T-cell (primary cell): Measurements from ENCODE around the gene LAMA5. TPM values are rescaled to one million over a fixed set of nuclear protein-coding genes. Genes with fewer than 3 reads are reported as not detected.

ENCODE experiments used
- ATAC-seq, 4 experiments: fragments of 200-7000 bp in 3 of 4; fragments of 150-1000 bp in 1 of 4; cut with Tn5 transposase; replicated peaks in 1 of 4; 1 replicate in 3 of 4; 2 replicates in 1 of 4; pipeline ENCODE4 v1.10.0; 2021; ENCODE audit warnings: moderate library complexity in 3 of 4, mild to moderate bottlenecking in 2 of 4, moderate number of reproducible peaks in 1 of 4
- CTCF ChIA-PET, 2 donors: fragments of 300-600 bp; sonication (Branson Sonifier 250); formaldehyde crosslinking; loops; one replicate each; lab custom pipeline; 2022; ENCODE audit warnings: antibody characterized with exemption in 2 of 2; lab: Charles Lee
- POLR2A ChIA-PET, 2 donors: fragments of 300-600 bp; sonication (Branson Sonifier 250); formaldehyde crosslinking; loops; one replicate each; lab custom pipeline; 2022; ENCODE audit warnings: antibody characterized with exemption in 2 of 2; lab: Charles Lee
- DNase-seq, 35 experiments: peaks; one replicate each; pipeline versions ENCODE4 v3.0.0 to v3.0.0-alpha.2; 2013 to 2023
- H3K27ac ChIP-seq: one replicate; pipeline ENCODE4 v1.5.1; 2013; ENCODE audit warnings: low read length
- H3K27me3 ChIP-seq, 2 experiments: replicated peaks in 1 of 2; 1 replicate in 1 of 2; 2 replicates in 1 of 2; pipeline versions ENCODE4 v1.6.1 to v1.7.0; 2013; ENCODE audit warnings: low read length in 1 of 2, mixed read lengths in 1 of 2; ENCODE audit not compliant: control insufficient read depth in 2 of 2, insufficient read depth in 2 of 2; ENCODE audit errors: extremely low read depth in 1 of 2
- H3K36me3 ChIP-seq, 2 donors: 1 replicate in 1 of 2; 2 replicates in 1 of 2; pipeline versions ENCODE4 v1.6.1 to v1.7.0; 2013; ENCODE audit warnings: low read length in 1 of 2; ENCODE audit not compliant: control insufficient read depth in 2 of 2, insufficient read depth in 1 of 2; ENCODE audit errors: extremely low read depth in 1 of 2
- H3K4me1 ChIP-seq, 2 experiments: 1 replicate in 1 of 2; 2 replicates in 1 of 2; pipeline versions ENCODE4 v1.6.1 to v1.7.0; 2013; ENCODE audit warnings: low read length in 2 of 2, mixed read lengths in 1 of 2; ENCODE audit not compliant: insufficient read depth in 2 of 2, control insufficient read depth in 1 of 2; ENCODE audit errors: extremely low read depth in 1 of 2
- H3K4me3 ChIP-seq, 2 donors: 1 replicate in 1 of 2; 2 replicates in 1 of 2; pipeline versions ENCODE4 v1.5.1 to v1.7.0; 2013; ENCODE audit warnings: mild to moderate bottlenecking in 2 of 2, low read length in 1 of 2, moderate library complexity in 1 of 2; ENCODE audit not compliant: control insufficient read depth in 1 of 2; ENCODE audit errors: extremely low read depth in 1 of 2
- H3K9me3 ChIP-seq: 2 replicates; pipeline ENCODE4 v1.7.0; 2013
- H3K27ac Mint-ChIP-seq, 2 donors: one replicate each; pipeline ENCODE4 v1.8.0; 2020 to 2021; ENCODE audit warnings: mild to moderate bottlenecking in 2 of 2, mixed read lengths in 2 of 2
- H3K27me3 Mint-ChIP-seq, 2 donors: one replicate each; pipeline ENCODE4 v1.8.0; 2021 to 2022; ENCODE audit warnings: mixed read lengths in 2 of 2
- H3K36me3 Mint-ChIP-seq: one replicate; pipeline ENCODE4 v1.8.0; 2021; ENCODE audit warnings: mixed read lengths
- H3K4me1 Mint-ChIP-seq, 3 donors: one replicate each; pipeline ENCODE4 v1.8.0; 2020 to 2022; ENCODE audit warnings: mixed read lengths in 3 of 3, mild to moderate bottlenecking in 1 of 3
- H3K4me3 Mint-ChIP-seq, 3 donors: one replicate each; pipeline ENCODE4 v1.8.0; 2020 to 2022; ENCODE audit warnings: mild to moderate bottlenecking in 3 of 3, mixed read lengths in 3 of 3, moderate library complexity in 3 of 3
- H3K9me3 Mint-ChIP-seq, 3 donors: one replicate each; pipeline ENCODE4 v1.8.0; 2020 to 2022; ENCODE audit warnings: mixed read lengths in 3 of 3
- WGBS: methylation state at CpG from one replicate; pipeline ENCODE4 v1.1.5; 2013; ENCODE audit warnings: missing lambda C conversion rate; ENCODE audit not compliant: insufficient coverage; 5-methylcytosine and 5-hydroxymethylcytosine counted together
- total RNA-seq, 35 experiments: library from RNA in 6 of 35; stranded (reverse) in 6 of 35; fragments of 120-200 nt in 1 of 35; gene quantifications; one replicate each; pipeline versions ENCODE4 v1.2.1 to v1.2.4 and lab custom pipeline; 2013 to 2026

Gene LAMA5
- total RNA-seq, 5 donors from 2014 or later (not counting 1 experiment from before 2014, with no cell fraction given): 0.48 to 4.3 (median 3.0) TPM

DNA sequence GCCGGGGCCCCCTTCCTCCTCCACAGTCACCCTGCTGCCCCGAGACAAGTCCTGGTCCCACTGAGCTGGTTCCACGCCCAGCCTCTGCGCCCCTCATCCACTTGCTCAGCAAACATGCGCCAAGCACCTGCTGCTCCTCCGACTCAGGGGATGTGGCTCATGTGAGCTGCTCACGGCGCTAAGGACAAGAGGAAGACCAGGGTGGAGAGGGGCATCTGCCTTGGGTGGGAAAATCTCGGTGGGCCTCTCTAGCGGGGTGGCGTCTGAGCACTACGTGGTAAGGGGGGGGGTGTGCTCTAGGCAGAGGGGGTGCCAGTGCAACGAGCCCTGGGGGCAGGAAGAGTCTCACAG, 4.5 kb downstream of the LAMA5 start:
- no peak overlapping the region for H3K27ac Mint-ChIP-seq
- ATAC-seq (no peak), DNase-seq (no peak)
- H3K4me1 Mint-ChIP-seq: peaks cover 0 to under 1% (median 0%) of the 10 kb centered on the region in 3 donors
- H3K36me3 Mint-ChIP-seq: no peaks in the 10 kb centered on the region
- peaks cover 16 to 28% of the 10 kb centered on the region in 2 donors for H3K27me3 Mint-ChIP-seq
- POLR2A ChIA-PET: no interaction called here
- no peak overlapping the region for H3K4me3 Mint-ChIP-seq
- Histone ChIP-seq H3K4me1 (peaks cover 0 to 13% of the 10 kb centered on the region in 2 experiments), H3K4me3 (no peak overlapping the region), H3K27me3 (peaks cover 6 to 77% of the 10 kb centered on the region in 2 experiments), H3K9me3 (no peaks in the 10 kb centered on the region), H3K27ac (no peak overlapping the region), H3K36me3 (no peaks in the 10 kb centered on the region)
- WGBS: 57% methylated on average over 7 of the region's 13 CpGs
- CTCF ChIA-PET: no interaction called here
- no peaks in the 10 kb centered on the region for H3K9me3 Mint-ChIP-seq

DNA sequence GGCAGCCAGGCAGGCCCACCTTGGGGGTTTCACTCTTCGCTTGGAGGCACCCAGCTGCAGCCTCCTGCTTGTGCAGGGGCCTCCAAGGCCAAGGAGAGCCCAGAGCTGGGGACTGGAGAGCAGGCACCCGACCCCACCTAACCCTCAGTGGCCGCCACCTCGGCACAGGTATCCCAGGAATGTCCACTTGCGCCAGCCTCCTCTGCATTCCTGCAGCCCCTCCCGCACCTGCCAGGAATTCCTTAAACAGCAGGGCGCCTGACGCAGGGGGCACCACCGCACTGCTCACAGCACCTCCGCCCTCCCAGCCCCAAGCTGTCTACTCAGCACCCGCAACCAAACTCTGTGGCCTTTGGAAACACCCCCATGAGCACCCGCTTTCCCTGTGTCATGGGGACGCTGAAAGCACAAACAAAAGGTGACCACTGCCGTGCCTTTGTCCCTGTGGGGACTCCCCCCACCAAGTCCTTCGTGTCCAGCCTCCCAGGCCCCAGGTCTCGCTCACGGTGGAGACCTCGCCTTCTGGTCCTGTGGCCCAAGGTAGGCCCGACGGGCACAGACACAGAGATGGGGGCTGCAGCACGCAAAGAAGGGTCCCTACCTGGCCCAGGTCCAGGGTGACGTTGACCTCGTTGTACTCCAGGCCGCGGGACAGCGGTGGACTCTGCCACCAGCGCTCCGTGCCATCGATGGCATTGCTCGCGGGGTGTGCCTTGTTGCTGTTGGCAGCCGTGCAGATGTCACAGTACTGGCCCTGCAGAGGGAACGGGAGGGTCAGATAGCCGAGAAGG, 5.1 kb downstream of the LAMA5 start:
- peaks cover 6 to 80% of the 10 kb centered on the region in 2 experiments for H3K27me3 ChIP-seq
- Mint-ChIP-seq H3K4me3 (no peak overlapping the region), H3K4me1 (no peaks in the 10 kb centered on the region), H3K27ac (no peak overlapping the region), H3K9me3 (no peaks in the 10 kb centered on the region), H3K36me3 (no peaks in the 10 kb centered on the region), H3K27me3 (peaks cover 16 to 27% of the 10 kb centered on the region in 2 donors)
- DNase-seq: no peak
- H3K9me3 ChIP-seq: no peaks in the 10 kb centered on the region
- no peak overlapping the region for H3K27ac ChIP-seq
- 89% methylated on average over 33 of the region's 34 CpGs for WGBS
- CTCF ChIA-PET: no interaction called here
- H3K4me1 ChIP-seq: peaks cover 0 to 11% of the 10 kb centered on the region in 2 experiments
- ATAC-seq: no peak
- no peak overlapping the region for H3K4me3 ChIP-seq
- POLR2A ChIA-PET: no interaction called here
- H3K36me3 ChIP-seq: no peaks in the 10 kb centered on the region

DNA sequence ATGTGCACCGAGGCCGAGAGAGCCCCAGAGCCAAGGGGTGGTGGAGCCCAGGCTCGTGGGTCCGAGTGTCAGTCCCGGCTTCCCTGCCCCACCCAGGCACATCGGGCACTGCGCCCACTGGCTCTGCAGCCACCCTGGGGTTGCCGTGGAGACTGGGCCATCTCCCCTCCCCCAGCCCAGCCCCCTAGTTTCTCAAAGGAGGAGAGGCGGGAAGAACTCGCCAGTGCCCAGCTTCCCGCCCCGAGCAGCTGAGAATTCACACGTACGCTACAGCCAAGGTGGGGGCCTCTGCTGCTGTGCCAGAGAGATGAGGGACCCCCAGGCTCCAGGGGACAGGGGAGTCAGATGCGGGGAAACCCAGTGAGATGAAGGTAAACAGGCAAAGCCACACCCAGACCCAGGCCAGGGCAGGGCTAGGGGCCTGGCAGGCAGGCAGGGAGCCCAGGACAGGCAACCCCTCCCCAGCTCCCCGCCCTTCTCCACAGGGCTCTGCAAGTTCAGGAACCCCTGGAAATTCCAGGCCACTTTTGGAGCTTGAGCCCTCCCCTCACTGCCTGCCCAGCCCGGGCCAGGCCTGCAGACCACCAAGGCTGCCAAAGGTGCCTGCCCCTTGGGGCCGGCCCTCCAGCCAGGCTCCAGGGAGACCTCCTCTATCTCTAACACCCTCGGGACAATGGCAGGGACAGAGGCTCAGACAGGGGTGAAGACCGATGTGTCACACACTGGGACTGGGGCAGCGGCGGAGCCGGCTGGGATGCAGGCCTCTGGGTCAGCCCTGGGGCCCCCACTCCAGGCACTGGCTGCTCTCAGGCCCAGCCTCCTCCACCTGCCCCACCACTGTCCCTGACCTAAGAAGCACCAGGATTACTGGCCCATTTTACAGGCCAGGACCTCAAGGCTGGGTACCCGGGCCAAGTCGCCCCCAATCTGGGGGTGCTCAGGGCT, 6.0 kb downstream of the LAMA5 start:
- no peak for ATAC-seq
- no peak overlapping the region for H3K4me3 Mint-ChIP-seq
- H3K36me3 Mint-ChIP-seq: no peaks in the 10 kb centered on the region
- Histone ChIP-seq H3K27ac (no peak overlapping the region), H3K9me3 (no peaks in the 10 kb centered on the region), H3K4me3 (no peak overlapping the region), H3K27me3 (peaks cover 6 to 82% of the 10 kb centered on the region in 2 experiments), H3K36me3 (no peaks in the 10 kb centered on the region), H3K4me1 (peaks cover 0 to 4% of the 10 kb centered on the region in 2 experiments)
- POLR2A ChIA-PET: no interaction called here
- no peaks in the 10 kb centered on the region for H3K9me3 Mint-ChIP-seq
- H3K27me3 Mint-ChIP-seq: peaks cover 16 to 28% of the 10 kb centered on the region in 2 donors
- CTCF ChIA-PET: no interaction called here
- no peak overlapping the region for H3K27ac Mint-ChIP-seq
- DNase-seq: no peak
- 80% methylated on average over 23 of the region's 25 CpGs for WGBS
- no peaks in the 10 kb centered on the region for H3K4me1 Mint-ChIP-seq

DNA sequence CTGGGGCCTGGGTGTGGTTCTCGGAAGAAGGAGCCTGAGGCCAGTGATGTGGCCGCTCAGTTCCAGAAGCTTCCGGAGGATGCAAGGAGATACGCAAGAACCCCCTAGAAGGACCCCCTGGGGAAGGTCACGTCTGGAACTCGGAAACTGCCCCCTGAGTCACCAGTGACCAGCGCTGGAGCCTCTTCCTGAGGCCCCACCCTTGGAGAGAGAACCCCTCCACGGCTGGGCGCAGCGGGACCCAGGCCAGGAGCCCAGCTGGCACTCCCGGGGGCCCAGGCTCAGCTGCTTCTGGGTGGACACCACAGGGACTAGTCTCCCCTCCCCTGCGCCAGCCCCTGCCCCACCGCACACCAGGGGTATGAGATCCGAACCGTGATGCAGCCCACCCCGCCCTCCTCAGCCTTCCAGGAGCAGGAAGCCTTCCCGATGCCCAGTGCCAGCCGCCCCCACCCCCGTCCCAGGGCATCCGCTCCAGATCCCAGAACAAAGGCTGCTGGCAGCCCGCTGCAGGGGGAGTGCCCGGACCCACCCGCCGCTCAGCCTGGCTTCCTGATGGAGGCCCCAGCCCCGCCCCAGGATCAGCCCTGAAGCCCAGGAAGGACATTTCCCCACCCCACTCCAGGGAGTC, 7.5 kb downstream of the LAMA5 start:
- H3K4me3 Mint-ChIP-seq: no peak overlapping the region
- DNase-seq (no peak), ATAC-seq (no peak)
- no peaks in the 10 kb centered on the region for H3K36me3 ChIP-seq
- peaks cover 0 to 81% of the 10 kb centered on the region in 2 experiments for H3K27me3 ChIP-seq
- 85% methylated on average over 14 of the region's 25 CpGs for WGBS
- no peaks in the 10 kb centered on the region for H3K9me3 ChIP-seq
- H3K27me3 Mint-ChIP-seq: peaks cover 5 to 20% of the 10 kb centered on the region in 2 donors
- H3K27ac ChIP-seq: no peak overlapping the region
- no peaks in the 10 kb centered on the region for H3K4me1 ChIP-seq
- no peak overlapping the region for H3K4me3 ChIP-seq
- no peaks in the 10 kb centered on the region for H3K36me3 Mint-ChIP-seq
- no peaks in the 10 kb centered on the region for H3K9me3 Mint-ChIP-seq
- POLR2A ChIA-PET: no interaction called here
- CTCF ChIA-PET: no interaction called here
- no peak overlapping the region for H3K27ac Mint-ChIP-seq
- H3K4me1 Mint-ChIP-seq: no peaks in the 10 kb centered on the region

DNA sequence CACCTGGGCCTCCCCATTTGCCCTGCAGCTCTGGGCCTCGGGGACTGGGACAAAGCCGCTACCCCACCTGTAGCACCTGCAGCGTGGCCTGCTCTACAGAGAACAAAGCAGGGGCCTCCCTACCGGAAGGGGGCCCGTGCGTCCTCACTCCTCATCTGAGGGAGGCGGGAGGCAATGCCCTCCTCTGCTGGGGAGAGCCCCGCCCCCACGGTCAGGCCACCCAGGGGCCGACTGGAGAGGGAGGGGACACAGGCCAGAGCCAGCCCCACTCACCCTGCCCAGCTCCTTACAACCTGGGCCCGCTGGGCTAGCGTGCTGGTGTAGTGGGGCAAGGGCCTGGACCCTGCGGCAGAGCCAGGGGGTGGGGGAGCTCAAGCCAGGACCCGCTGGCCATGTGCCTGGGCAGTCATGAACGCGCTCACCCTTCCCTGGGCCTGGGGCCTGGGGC, 8.0 kb downstream of the LAMA5 start:
- Mint-ChIP-seq H3K27ac (no peak overlapping the region), H3K4me3 (no peak overlapping the region), H3K9me3 (no peaks in the 10 kb centered on the region), H3K36me3 (no peaks in the 10 kb centered on the region), H3K4me1 (no peaks in the 10 kb centered on the region), H3K27me3 (peaks cover 4 to 17% of the 10 kb centered on the region in 2 donors)
- H3K27ac ChIP-seq: no peak overlapping the region
- WGBS: 84% methylated on average over 8 of the region's 16 CpGs
- ATAC-seq: no peak
- no peak overlapping the region for H3K4me3 ChIP-seq
- no peaks in the 10 kb centered on the region for H3K4me1 ChIP-seq
- ChIA-PET POLR2A (no interaction called here), CTCF (no interaction called here)
- H3K27me3 ChIP-seq: peaks cover 0 to 80% of the 10 kb centered on the region in 2 experiments
- no peaks in the 10 kb centered on the region for H3K9me3 ChIP-seq
- H3K36me3 ChIP-seq: no peaks in the 10 kb centered on the region
- DNase-seq: no peak
